C4-2B (cell line): ENCODE data around the gene EHBP1.

ENCODE experiments used
- ZFX ChIP-seq: fragments of 450-650 bp; IDR thresholded peaks from 2 replicates; pipeline ENCODE4 v1.6.1; 2017
- TF ChIP-seq, protein P1 (sequence below): fragments of 450-650 bp; conservative IDR thresholded peaks from 2 replicates; pipeline ENCODE4 v1.5.1; 2017; ENCODE audit warnings: mild to moderate bottlenecking

- TF ChIP-seq, protein P1, sequence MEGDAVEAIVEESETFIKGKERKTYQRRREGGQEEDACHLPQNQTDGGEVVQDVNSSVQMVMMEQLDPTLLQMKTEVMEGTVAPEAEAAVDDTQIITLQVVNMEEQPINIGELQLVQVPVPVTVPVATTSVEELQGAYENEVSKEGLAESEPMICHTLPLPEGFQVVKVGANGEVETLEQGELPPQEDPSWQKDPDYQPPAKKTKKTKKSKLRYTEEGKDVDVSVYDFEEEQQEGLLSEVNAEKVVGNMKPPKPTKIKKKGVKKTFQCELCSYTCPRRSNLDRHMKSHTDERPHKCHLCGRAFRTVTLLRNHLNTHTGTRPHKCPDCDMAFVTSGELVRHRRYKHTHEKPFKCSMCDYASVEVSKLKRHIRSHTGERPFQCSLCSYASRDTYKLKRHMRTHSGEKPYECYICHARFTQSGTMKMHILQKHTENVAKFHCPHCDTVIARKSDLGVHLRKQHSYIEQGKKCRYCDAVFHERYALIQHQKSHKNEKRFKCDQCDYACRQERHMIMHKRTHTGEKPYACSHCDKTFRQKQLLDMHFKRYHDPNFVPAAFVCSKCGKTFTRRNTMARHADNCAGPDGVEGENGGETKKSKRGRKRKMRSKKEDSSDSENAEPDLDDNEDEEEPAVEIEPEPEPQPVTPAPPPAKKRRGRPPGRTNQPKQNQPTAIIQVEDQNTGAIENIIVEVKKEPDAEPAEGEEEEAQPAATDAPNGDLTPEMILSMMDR, result no peak
- TF ChIP-seq ZFX, result no peak
Measured at GRCh38 chr2:62934517-62934916, 229.0 kb downstream of the EHBP1 start.
